ENCODE measurements around the gene NFE2L3. TPM values are rescaled to one million over a fixed set of nuclear protein-coding genes. Genes with fewer than 3 reads are reported as not detected.

The NFE2L3 gene
- total and polyA plus RNA-seq, 2 donors (not counting 1 experiment from before 2014, with no cell fraction given): 1.4 to 1.6 TPM

GRCh38 chr7:26179826-26180497 is 28.0 kb downstream of the NFE2L3 start:
- Histone ChIP-seq H3K4me2 (replicated peaks; ENCODE audit: low read depth, low read length, poor library complexity, severe bottlenecking) (no peak overlapping the region), H3K4me1 (ENCODE audit: control insufficient read depth in 2 of 2, insufficient read depth in 2 of 2, low read length in 2 of 2) (peaks cover 0 to under 1% of the 10 kb centered on the region in 2 donors), H4K20me1 (ENCODE audit: control insufficient read depth, insufficient read depth, low read length, poor library complexity, severe bottlenecking) (no peaks in the 10 kb centered on the region), H2AFZ (ENCODE audit: insufficient read depth, low read depth, low read length, poor library complexity, severe bottlenecking) (no peak overlapping the region), H3K27me3 (replicated peaks in 1 of 4; ENCODE audit: control extremely low read depth in 1 of 4, control insufficient read depth in 3 of 4, insufficient read depth in 4 of 4, low read length in 3 of 4) (no peaks in the 10 kb centered on the region), H3K9ac (ENCODE audit: low read length) (no peak overlapping the region), H3K4me3 (ENCODE audit: control extremely low read depth in 1 of 5, extremely low read depth in 1 of 5, insufficient read depth in 1 of 5, low read depth in 2 of 5, low read length in 4 of 5) (no peak overlapping the region), H3K9me3 (ENCODE audit: control extremely low read depth in 1 of 3, control insufficient read depth in 2 of 3, insufficient read depth in 1 of 3, low read length in 2 of 3) (no peaks in the 10 kb centered on the region), H3K36me3 (replicated peaks in 1 of 2; ENCODE audit: control extremely low read depth in 1 of 2, control insufficient read depth in 1 of 2, extremely low read depth in 1 of 2, insufficient read depth in 2 of 2, low read length in 1 of 2) (no peaks in the 10 kb centered on the region), H3K27ac (ENCODE audit: low read length in 2 of 2) (peak overlapping the region in 1 of 2 donors; percentile 27), H3K79me2 (ENCODE audit: control insufficient read depth, insufficient read depth, low read length) (no peaks in the 10 kb centered on the region)
- Mint-ChIP-seq H3K27me3 (no peaks in the 10 kb centered on the region), H3K27ac (peak overlapping the region; percentile 68), H3K4me1 (peaks cover 38% of the 10 kb centered on the region), H3K4me3 (no peak overlapping the region), H3K9me3 (ENCODE audit: insufficient read depth) (no peaks in the 10 kb centered on the region)
- ChIA-PET POLR2A (interaction anchor here (0.6 to 1.3 kb wide), 3 partner anchors 9 to 110 kb away, joined by 3 to 4 read pairs (median 3); no protein-coding TSS in a partner anchor), CTCF (interaction anchor here (0.7 to 2.3 kb wide), 5 partner anchors 17 to 318 kb away, joined by 3 to 11 read pairs (median 4); no protein-coding TSS in a partner anchor)
- intact Hi-C loops (cut with micrococcal nuclease): no loop called here
- DNase-seq (no peak), ATAC-seq (ENCODE audit: low read depth) (no peak)
- WGBS (ENCODE audit: insufficient coverage): 85% methylated on average over 5 of the region's 8 CpGs
- no peak for TF ChIP-seq CTCF (IDR thresholded peaks at IDR 0.05)
- no peak for TF ChIP-seq EZH2 (IDR thresholded peaks at IDR 0.05; ENCODE audit: borderline replicate concordance, insufficient read depth, low read depth, low read length, poor library complexity, severe bottlenecking)

- no peak for DNase-seq
- H3K4me2 ChIP-seq (replicated peaks; ENCODE audit: low read depth, low read length, poor library complexity, severe bottlenecking): no peak overlapping the region
- 83% methylated on average over 2 of the region's 5 CpGs for WGBS (ENCODE audit: insufficient coverage)
- no peaks in the 10 kb centered on the region for H3K27me3 ChIP-seq (replicated peaks in 1 of 4; ENCODE audit: control extremely low read depth in 1 of 4, control insufficient read depth in 3 of 4, insufficient read depth in 4 of 4, low read length in 3 of 4)
- ATAC-seq (ENCODE audit: low read depth): no peak
- ChIA-PET POLR2A (interaction anchor here (1.3 kb wide), 1 partner anchor 11 kb away, joined by 4 read pairs; no protein-coding TSS in a partner anchor), CTCF (interaction anchor here (0.7 to 2.3 kb wide), 7 partner anchors 16 to 317 kb away, joined by 3 to 11 read pairs (median 4); no protein-coding TSS in a partner anchor)
- Mint-ChIP-seq H3K4me3 (no peak overlapping the region), H3K4me1 (peaks cover 46% of the 10 kb centered on the region), H3K9me3 (ENCODE audit: insufficient read depth) (no peaks in the 10 kb centered on the region), H3K27ac (peak overlapping the region; percentile 7), H3K27me3 (no peaks in the 10 kb centered on the region)
- no peak overlapping the region for H3K9ac ChIP-seq (ENCODE audit: low read length)
- no peaks in the 10 kb centered on the region for H3K36me3 ChIP-seq (replicated peaks in 1 of 2; ENCODE audit: control extremely low read depth in 1 of 2, control insufficient read depth in 1 of 2, extremely low read depth in 1 of 2, insufficient read depth in 2 of 2, low read length in 1 of 2)
- H3K27ac ChIP-seq (ENCODE audit: low read length in 2 of 2): peak overlapping the region in 1 of 2 donors; percentile 27
- no peaks in the 10 kb centered on the region for H3K79me2 ChIP-seq (ENCODE audit: control insufficient read depth, insufficient read depth, low read length)
- H3K4me1 ChIP-seq (ENCODE audit: control insufficient read depth in 2 of 2, insufficient read depth in 2 of 2, low read length in 2 of 2): peaks cover 0 to 3% of the 10 kb centered on the region in 2 donors
- no peaks in the 10 kb centered on the region for H4K20me1 ChIP-seq (ENCODE audit: control insufficient read depth, insufficient read depth, low read length, poor library complexity, severe bottlenecking)
- no peak overlapping the region for H2AFZ ChIP-seq (ENCODE audit: insufficient read depth, low read depth, low read length, poor library complexity, severe bottlenecking)
- no peak overlapping the region for H3K4me3 ChIP-seq (ENCODE audit: control extremely low read depth in 1 of 5, extremely low read depth in 1 of 5, insufficient read depth in 1 of 5, low read depth in 2 of 5, low read length in 4 of 5)
- H3K9me3 ChIP-seq (ENCODE audit: control extremely low read depth in 1 of 3, control insufficient read depth in 2 of 3, insufficient read depth in 1 of 3, low read length in 2 of 3): no peaks in the 10 kb centered on the region
- intact Hi-C loops (cut with micrococcal nuclease): no loop called here
- no peak for TF ChIP-seq EZH2 (IDR thresholded peaks at IDR 0.05; ENCODE audit: borderline replicate concordance, insufficient read depth, low read depth, low read length, poor library complexity, severe bottlenecking)
- TF ChIP-seq CTCF (IDR thresholded peaks at IDR 0.05): no peak
These were observed 28.8 kb downstream of the NFE2L3 start for GRCh38 chr7:26180792-26181198.
